ENCODE results near the gene PAAF1. TPM values are rescaled to one million over a fixed set of nuclear protein-coding genes. Genes with fewer than 3 reads are reported as not detected.

PAAF1 gene
- total and polyA plus RNA-seq, 10 of the 15 experiments (the other 5 are each of a cell fraction or from before 2014, with no cell fraction given), result 13.7 to 70.6 (median 29.1) TPM

- ChIA-PET POLR2A (no interaction called here), RAD21 (ENCODE audit: unreplicated experiment) (no interaction called here), SMC1A (ENCODE audit: uncharacterized antibody, unreplicated experiment) (no interaction called here), CTCF (interaction anchor here (0.6 kb wide), 1 partner anchor 276 kb away, joined by 3 read pairs; no protein-coding TSS in a partner anchor)
- H3K9ac ChIP-seq (ENCODE audit: control insufficient read depth, insufficient read depth, low read length), result no peak overlapping the region
- no peak overlapping the region for H3K4me2 ChIP-seq (ENCODE audit: control insufficient read depth, insufficient read depth)
- no peaks in the 10 kb centered on the region for H3K79me2 ChIP-seq (ENCODE audit: control insufficient read depth, insufficient read depth, low read length)
- ATAC-seq (peak; percentile 34; the same call in 1 of the 3 replicates), DNase-seq (ENCODE audit: low read depth, low spot score) (no peak), FAIRE-seq (no peak)
- in situ Hi-C loops (cut with MboI), result no loop called here
- no peak overlapping the region for H3K27ac ChIP-seq (ENCODE audit: control insufficient read depth, insufficient read depth)
- 83% methylated on average over 4 of the region's 4 CpGs for WGBS (ENCODE audit: insufficient coverage, insufficient replicate concordance, low lambda C conversion rate, missing lambda C conversion rate)
- H2AFZ ChIP-seq (ENCODE audit: control insufficient read depth, low read depth, low read length), result no peak overlapping the region
- TF ChIP-seq SUZ12 (IDR thresholded peaks at IDR 0.05; ENCODE audit: unreplicated experiment) (no peak), TCF12 (IDR thresholded peaks at IDR 0.05; ENCODE audit: low read depth, low read length) (no peak), SMC3 (IDR thresholded peaks at IDR 0.05; ENCODE audit: borderline replicate concordance, low read length) (no peak), MEF2A (IDR thresholded peaks at IDR 0.05; ENCODE audit: insufficient read depth, low read depth, low read length) (no peak), MLLT1 (IDR thresholded peaks at IDR 0.05) (no peak), EGR1 (IDR thresholded peaks at IDR 0.05; ENCODE audit: borderline replicate concordance in 1 of 2, low read depth in 2 of 2, low read length in 2 of 2) (no peak), ZZZ3 (IDR thresholded peaks at IDR 0.05; ENCODE audit: control insufficient read depth, insufficient read length, low read depth) (no peak), EP300 (IDR thresholded peaks at IDR 0.05; ENCODE audit: borderline replicate concordance in 1 of 2, control insufficient read depth in 1 of 2, low read depth in 2 of 2, low read length in 2 of 2) (no peak), NFXL1 (IDR thresholded peaks at IDR 0.05; ENCODE audit: borderline replicate concordance) (no peak), CBX3 (IDR thresholded peaks at IDR 0.05; ENCODE audit: borderline replicate concordance, low read depth) (no peak), HDGF (IDR thresholded peaks at IDR 0.05) (no peak)
- TF ChIP-seq, protein P1, sequence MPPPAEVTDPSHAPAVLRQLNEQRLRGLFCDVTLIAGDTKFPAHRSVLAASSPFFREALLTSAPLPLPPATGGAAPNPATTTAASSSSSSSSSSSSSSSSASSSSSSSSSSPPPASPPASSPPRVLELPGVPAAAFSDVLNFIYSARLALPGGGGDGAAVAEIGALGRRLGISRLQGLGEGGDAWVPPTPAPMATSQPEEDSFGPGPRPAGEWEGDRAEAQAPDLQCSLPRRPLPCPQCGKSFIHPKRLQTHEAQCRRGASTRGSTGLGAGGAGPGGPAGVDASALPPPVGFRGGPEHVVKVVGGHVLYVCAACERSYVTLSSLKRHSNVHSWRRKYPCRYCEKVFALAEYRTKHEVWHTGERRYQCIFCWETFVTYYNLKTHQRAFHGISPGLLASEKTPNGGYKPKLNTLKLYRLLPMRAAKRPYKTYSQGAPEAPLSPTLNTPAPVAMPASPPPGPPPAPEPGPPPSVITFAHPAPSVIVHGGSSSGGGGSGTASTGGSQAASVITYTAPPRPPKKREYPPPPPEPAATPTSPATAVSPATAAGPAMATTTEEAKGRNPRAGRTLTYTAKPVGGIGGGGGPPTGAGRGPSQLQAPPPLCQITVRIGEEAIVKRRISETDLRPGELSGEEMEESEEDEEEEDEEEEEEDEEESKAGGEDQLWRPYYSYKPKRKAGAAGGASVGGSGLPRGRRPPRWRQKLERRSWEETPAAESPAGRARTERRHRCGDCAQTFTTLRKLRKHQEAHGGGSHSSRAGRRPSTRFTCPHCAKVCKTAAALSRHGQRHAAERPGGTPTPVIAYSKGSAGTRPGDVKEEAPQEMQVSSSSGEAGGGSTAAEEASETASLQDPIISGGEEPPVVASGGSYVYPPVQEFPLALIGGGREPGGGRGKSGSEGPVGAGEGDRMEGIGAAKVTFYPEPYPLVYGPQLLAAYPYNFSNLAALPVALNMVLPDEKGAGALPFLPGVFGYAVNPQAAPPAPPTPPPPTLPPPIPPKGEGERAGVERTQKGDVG (CRISPR knock-in tag; IDR thresholded peaks at IDR 0.05), result no peak
- H3K9me3 ChIP-seq (replicated peaks; ENCODE audit: control insufficient read depth, insufficient read depth, low read length), result no peaks in the 10 kb centered on the region
- no peaks in the 10 kb centered on the region for H3K27me3 ChIP-seq (replicated peaks in 1 of 2; ENCODE audit: control insufficient read depth in 2 of 2, insufficient read depth in 2 of 2, low read length in 1 of 2)
- no peaks in the 10 kb centered on the region for H4K20me1 ChIP-seq (ENCODE audit: control insufficient read depth, insufficient read depth)
- no peaks in the 10 kb centered on the region for H3K4me1 ChIP-seq (ENCODE audit: control insufficient read depth, insufficient read depth, low read length)
- no peak overlapping the region for H3K4me3 ChIP-seq
- no TSS peak for BruUV-seq (replicated peaks)
- intact Hi-C loops (cut with micrococcal nuclease; ENCODE audit: unreplicated experiment), result no loop called here
- peaks cover 0 to 4% of the 10 kb centered on the region in 2 experiments; a peak in 3 of 4 replicates for H3K36me3 ChIP-seq (ENCODE audit: control insufficient read depth in 2 of 2, insufficient read depth in 2 of 2, low read length in 1 of 2)
These were observed 30.4 kb downstream of the PAAF1 start for GRCh38 chr11:73907191-73907590.
